CD4-positive, alpha-beta memory T cell (primary cell): ENCODE data around the gene UBE2E2. TPM values are rescaled to one million over a fixed set of nuclear protein-coding genes. Genes with fewer than 3 reads are reported as not detected.

Source experiments
- CTCF ChIA-PET: fragments of 350-600 bp; sonication (Branson Sonifier 250); formaldehyde crosslinking; loops from one replicate; lab custom pipeline; 2021; ENCODE audit warnings: inconsistent platforms; ENCODE audit not compliant: partially characterized antibody; lab: Charles Lee
- POLR2A ChIA-PET: fragments of 350-600 bp; sonication (Branson Sonifier 250); formaldehyde crosslinking; loops from one replicate; lab custom pipeline; 2021; ENCODE audit not compliant: partially characterized antibody; lab: Charles Lee
- DNase-seq, 5 donors: peaks; one replicate each; pipeline versions ENCODE4 v3.0.0 to v3.0.0-alpha.2; 2020 to 2022; ENCODE audit warnings: mixed read lengths in 1 of 5
- H3K27ac ChIP-seq: one replicate; pipeline ENCODE4 v1.7.0; 2013; ENCODE audit warnings: low read depth, low read length
- H3K27me3 ChIP-seq: 2 replicates; pipeline ENCODE4 v1.7.0; 2013; ENCODE audit warnings: mild to moderate bottlenecking, low read length, moderate library complexity; ENCODE audit not compliant: insufficient read depth
- H3K36me3 ChIP-seq: 2 replicates; pipeline ENCODE4 v1.7.0; 2013; ENCODE audit warnings: mild to moderate bottlenecking, low read length, moderate library complexity; ENCODE audit not compliant: insufficient read depth
- H3K4me1 ChIP-seq: 2 replicates; pipeline ENCODE4 v1.7.0; 2013; ENCODE audit warnings: mild to moderate bottlenecking, low read length, moderate library complexity; ENCODE audit not compliant: insufficient read depth
- H3K4me3 ChIP-seq, 2 donors: one replicate each; pipeline ENCODE4 v1.7.0; 2013; ENCODE audit warnings: low read length in 2 of 2, mild to moderate bottlenecking in 1 of 2
- H3K9me3 ChIP-seq, 2 donors: one replicate each; pipeline ENCODE4 v1.7.0; 2013; ENCODE audit warnings: low read length in 2 of 2, control low read depth in 1 of 2; ENCODE audit not compliant: control insufficient read depth in 1 of 2
- H3K27ac Mint-ChIP-seq, 7 donors: one replicate each; pipeline ENCODE4 v1.8.0; 2020 to 2021; ENCODE audit warnings: mixed read lengths in 7 of 7, mild to moderate bottlenecking in 6 of 7, inconsistent platforms in 3 of 7, moderate library complexity in 3 of 7
- H3K27me3 Mint-ChIP-seq, 2 donors: one replicate each; pipeline ENCODE4 v1.8.0; 2020 to 2021; ENCODE audit warnings: mixed read lengths in 2 of 2
- H3K36me3 Mint-ChIP-seq, 2 donors: one replicate each; pipeline ENCODE4 v1.8.0; 2020 to 2021; ENCODE audit warnings: mixed read lengths in 2 of 2, inconsistent platforms in 1 of 2, mild to moderate bottlenecking in 1 of 2
- H3K4me1 Mint-ChIP-seq, 4 donors: one replicate each; pipeline ENCODE4 v1.8.0; 2020 to 2021; ENCODE audit warnings: mixed read lengths in 4 of 4, mild to moderate bottlenecking in 1 of 4
- H3K4me3 Mint-ChIP-seq, 8 donors: one replicate each; pipeline ENCODE4 v1.8.0; 2020 to 2021; ENCODE audit warnings: mixed read lengths in 8 of 8, mild to moderate bottlenecking in 7 of 8, moderate library complexity in 6 of 8, inconsistent platforms in 3 of 8
- H3K9me3 Mint-ChIP-seq, 8 donors: one replicate each; pipeline ENCODE4 v1.8.0; 2020 to 2021; ENCODE audit warnings: mixed read lengths in 8 of 8, mild to moderate bottlenecking in 5 of 8, inconsistent platforms in 3 of 8, moderate library complexity in 1 of 8
- intact Hi-C: fragments of 100-400 bp; cut with micrococcal nuclease; formaldehyde crosslinking; loops from one replicate; pipeline ENCODE4 v1.15.1; 2023
- polyA plus RNA-seq, 2 donors: library from polyadenylated mRNA; unstranded; fragments of 300-500 nt; fragmentation: Illumina TruSeq; gene quantifications; one replicate each; pipeline ENCODE4 v1.2.3, GENCODE V29; 2021
- total RNA-seq, 2 experiments: library from RNA; stranded (reverse); gene quantifications; one replicate each; pipeline ENCODE4 v1.2.3, GENCODE V29; 2021

Gene UBE2E2
- total and polyA plus RNA-seq, 4 experiments from 2014 or later: 1.3 to 4.7 (median 3.1) TPM

GRCh38 chr3:23389686-23390085 is 186.6 kb downstream of the UBE2E2 start:
- ChIA-PET CTCF (no interaction called here), POLR2A (no interaction called here)
- Mint-ChIP-seq H3K27me3 (peaks cover 0 to 2% of the 10 kb centered on the region in 2 donors), H3K4me3 (no peak overlapping the region), H3K4me1 (no peaks in the 10 kb centered on the region), H3K27ac (no peak overlapping the region), H3K36me3 (no peaks in the 10 kb centered on the region), H3K9me3 (peaks cover 0 to 4% (median 0%) of the 10 kb centered on the region in 8 donors)
- Histone ChIP-seq H3K4me3 (no peak overlapping the region), H3K36me3 (no peaks in the 10 kb centered on the region), H3K4me1 (no peaks in the 10 kb centered on the region), H3K9me3 (no peaks in the 10 kb centered on the region), H3K27me3 (no peaks in the 10 kb centered on the region), H3K27ac (no peak overlapping the region)
- intact Hi-C loops: no loop called here
- no peak for DNase-seq

- intact Hi-C loops: no loop called here
- H3K9me3 Mint-ChIP-seq: peaks cover 0 to 4% (median 0%) of the 10 kb centered on the region in 8 donors
- Histone ChIP-seq H3K27ac (no peak overlapping the region), H3K4me3 (no peak overlapping the region), H3K27me3 (no peaks in the 10 kb centered on the region), H3K36me3 (no peaks in the 10 kb centered on the region), H3K9me3 (no peaks in the 10 kb centered on the region), H3K4me1 (no peaks in the 10 kb centered on the region)
- no peak for DNase-seq
- ChIA-PET POLR2A (no interaction called here), CTCF (no interaction called here)
- H3K27me3 Mint-ChIP-seq: peaks cover 0 to 2% of the 10 kb centered on the region in 2 donors
- no peak overlapping the region for H3K4me3 Mint-ChIP-seq
- no peaks in the 10 kb centered on the region for H3K36me3 Mint-ChIP-seq
- H3K4me1 Mint-ChIP-seq: no peaks in the 10 kb centered on the region
- H3K27ac Mint-ChIP-seq: no peak overlapping the region
Measured at GRCh38 chr3:23390446-23390845, 187.3 kb downstream of the UBE2E2 start.

GRCh38 chr3:23390989-23391553 is 187.9 kb downstream of the UBE2E2 start:
- Histone ChIP-seq H3K4me3 (no peak overlapping the region), H3K4me1 (no peaks in the 10 kb centered on the region), H3K9me3 (no peaks in the 10 kb centered on the region), H3K27ac (no peak overlapping the region), H3K27me3 (no peaks in the 10 kb centered on the region), H3K36me3 (no peaks in the 10 kb centered on the region)
- H3K27ac Mint-ChIP-seq: no peak overlapping the region
- H3K4me1 Mint-ChIP-seq: no peaks in the 10 kb centered on the region
- CTCF ChIA-PET: no interaction called here
- H3K4me3 Mint-ChIP-seq: no peak overlapping the region
- no peaks in the 10 kb centered on the region for H3K36me3 Mint-ChIP-seq
- no peak for DNase-seq
- intact Hi-C loops: no loop called here
- H3K9me3 Mint-ChIP-seq: peaks cover 0 to 4% (median 0%) of the 10 kb centered on the region in 8 donors
- POLR2A ChIA-PET: no interaction called here
- peaks cover 0 to 2% of the 10 kb centered on the region in 2 donors for H3K27me3 Mint-ChIP-seq

- H3K9me3 Mint-ChIP-seq: peaks cover 0 to 4% (median 0%) of the 10 kb centered on the region in 8 donors
- CTCF ChIA-PET: no interaction called here
- no peak for DNase-seq
- intact Hi-C loops: no loop called here
- H3K4me3 Mint-ChIP-seq: no peak overlapping the region
- no peak overlapping the region for H3K27ac Mint-ChIP-seq
- no peak overlapping the region for H3K4me3 ChIP-seq
- H3K36me3 ChIP-seq: no peaks in the 10 kb centered on the region
- no peaks in the 10 kb centered on the region for H3K36me3 Mint-ChIP-seq
- no peaks in the 10 kb centered on the region for H3K27me3 Mint-ChIP-seq
- no peak overlapping the region for H3K27ac ChIP-seq
- no peaks in the 10 kb centered on the region for H3K9me3 ChIP-seq
- H3K4me1 Mint-ChIP-seq: no peaks in the 10 kb centered on the region
- no peaks in the 10 kb centered on the region for H3K27me3 ChIP-seq
- POLR2A ChIA-PET: no interaction called here
- no peaks in the 10 kb centered on the region for H3K4me1 ChIP-seq
Measured at GRCh38 chr3:23395115-23395514, 192.0 kb downstream of the UBE2E2 start.

- no peaks in the 10 kb centered on the region for H3K9me3 ChIP-seq
- no peak for DNase-seq
- POLR2A ChIA-PET: no interaction called here
- no peak overlapping the region for H3K4me3 ChIP-seq
- CTCF ChIA-PET: no interaction called here
- no peaks in the 10 kb centered on the region for H3K4me1 ChIP-seq
- H3K27me3 ChIP-seq: no peaks in the 10 kb centered on the region
- H3K9me3 Mint-ChIP-seq: peaks cover 0 to 3% (median 0%) of the 10 kb centered on the region in 8 donors
- intact Hi-C loops: no loop called here
- H3K36me3 ChIP-seq: no peaks in the 10 kb centered on the region
- no peaks in the 10 kb centered on the region for H3K27me3 Mint-ChIP-seq
- no peak overlapping the region for H3K27ac Mint-ChIP-seq
- H3K4me3 Mint-ChIP-seq: no peak overlapping the region
- H3K27ac ChIP-seq: no peak overlapping the region
- H3K36me3 Mint-ChIP-seq: no peaks in the 10 kb centered on the region
- H3K4me1 Mint-ChIP-seq: no peaks in the 10 kb centered on the region
Measured at GRCh38 chr3:23396746-23397145, 193.6 kb downstream of the UBE2E2 start.

- POLR2A ChIA-PET: no interaction called here
Measured at GRCh38 chr3:23399221-23399620, 196.1 kb downstream of the UBE2E2 start.

GRCh38 chr3:23402728-23403492 is 199.8 kb downstream of the UBE2E2 start:
- ChIA-PET CTCF (no interaction called here), POLR2A (no interaction called here)
- H3K4me1 ChIP-seq: no peaks in the 10 kb centered on the region
- H3K36me3 ChIP-seq: no peaks in the 10 kb centered on the region
- no peak for DNase-seq
- Mint-ChIP-seq H3K27ac (no peak overlapping the region), H3K27me3 (peaks cover 0 to 2% of the 10 kb centered on the region in 2 donors), H3K36me3 (no peaks in the 10 kb centered on the region), H3K4me1 (no peaks in the 10 kb centered on the region), H3K4me3 (no peak overlapping the region), H3K9me3 (peaks cover 0 to 1% (median 0%) of the 10 kb centered on the region in 8 donors)
- H3K27me3 ChIP-seq: no peaks in the 10 kb centered on the region
- no peak overlapping the region for H3K4me3 ChIP-seq
- intact Hi-C loops: no loop called here
- no peak overlapping the region for H3K27ac ChIP-seq
- H3K9me3 ChIP-seq: no peaks in the 10 kb centered on the region

More at GRCh38 chr3:23399221-23399620, 196.1 kb downstream of the UBE2E2 start:
- intact Hi-C loops: no loop called here
- H3K27me3 ChIP-seq: no peaks in the 10 kb centered on the region
- no peaks in the 10 kb centered on the region for H3K36me3 Mint-ChIP-seq
- no peaks in the 10 kb centered on the region for H3K4me1 ChIP-seq
- DNase-seq: no peak
- H3K27ac Mint-ChIP-seq: no peak overlapping the region
- H3K27ac ChIP-seq: no peak overlapping the region
- peaks cover 0 to 2% of the 10 kb centered on the region in 2 donors for H3K27me3 Mint-ChIP-seq
- H3K9me3 Mint-ChIP-seq: peaks cover 0 to 1% (median 0%) of the 10 kb centered on the region in 8 donors
- CTCF ChIA-PET: no interaction called here
- H3K4me3 Mint-ChIP-seq: no peak overlapping the region
- no peak overlapping the region for H3K4me3 ChIP-seq
- H3K9me3 ChIP-seq: no peaks in the 10 kb centered on the region
- no peaks in the 10 kb centered on the region for H3K36me3 ChIP-seq
- no peaks in the 10 kb centered on the region for H3K4me1 Mint-ChIP-seq
